Mesodermal cell (in vitro differentiated cells): ENCODE measurements around the gene NME3.

Experiments
- H3K27ac ChIP-seq: 2 replicates; pipeline ENCODE4 v1.7.0; 2013; ENCODE audit warnings: mild to moderate bottlenecking, low read depth, low read length, moderate library complexity; ENCODE audit not compliant: severe bottlenecking
- H3K36me3 ChIP-seq: 2 replicates; pipeline ENCODE4 v1.7.1; 2013; ENCODE audit warnings: mild to moderate bottlenecking, low read length, moderate library complexity; ENCODE audit not compliant: control insufficient read depth, insufficient read depth
- H3K4me1 ChIP-seq: one replicate; pipeline ENCODE4 v1.7.1; 2013; ENCODE audit warnings: mild to moderate bottlenecking, low read length; ENCODE audit not compliant: insufficient read depth, control insufficient read depth, poor library complexity, severe bottlenecking
- H3K4me3 ChIP-seq: 2 replicates; pipeline ENCODE4 v1.7.0; 2013; ENCODE audit warnings: low read length, control low read depth, mild to moderate bottlenecking; ENCODE audit not compliant: insufficient read depth, poor library complexity, severe bottlenecking; ENCODE audit errors: extremely low read depth
- H3K9me3 ChIP-seq: 2 replicates; pipeline ENCODE4 v1.7.1; 2013; ENCODE audit warnings: mild to moderate bottlenecking, low read length, moderate library complexity; ENCODE audit not compliant: control insufficient read depth
- WGBS, 2 experiments: methylation state at CpG; one replicate each; pipeline ENCODE4 v1.1.5; 2013; ENCODE audit warnings: missing lambda C conversion rate in 2 of 2; ENCODE audit not compliant: insufficient coverage in 2 of 2; 5-methylcytosine and 5-hydroxymethylcytosine counted together

NME3 gene

GRCh38 chr16:1759511-1759910, 11.8 kb downstream of the NME3 start:
- no peak overlapping the region for H3K4me3 ChIP-seq
- 94 to 97% methylated on average over 17 to 21 of the region's 21 CpGs for WGBS, 2 experiments
- H3K36me3 ChIP-seq: peaks cover 43% of the 10 kb centered on the region

GRCh38 chr16:1758923-1759322, 12.4 kb downstream of the NME3 start:
- no peak overlapping the region for H3K27ac ChIP-seq
- 97 to 98% methylated on average over 7 to 10 of the region's 18 CpGs for WGBS, 2 experiments
- no peak overlapping the region for H3K4me3 ChIP-seq
- no peaks in the 10 kb centered on the region for H3K9me3 ChIP-seq
- peaks cover 43% of the 10 kb centered on the region for H3K36me3 ChIP-seq
- H3K4me1 ChIP-seq: no peaks in the 10 kb centered on the region

More at GRCh38 chr16:1759511-1759910, 11.8 kb downstream of the NME3 start:
- H3K27ac ChIP-seq: no peak overlapping the region
- no peaks in the 10 kb centered on the region for H3K9me3 ChIP-seq
- no peaks in the 10 kb centered on the region for H3K4me1 ChIP-seq

GRCh38 chr16:1757714-1758461, 13.5 kb downstream of the NME3 start:
- no peak overlapping the region for H3K4me3 ChIP-seq
- no peaks in the 10 kb centered on the region for H3K9me3 ChIP-seq
- WGBS, 2 experiments: 94 to 95% methylated on average over 28 to 33 of the region's 37 CpGs
- peaks cover 41% of the 10 kb centered on the region for H3K36me3 ChIP-seq
- H3K4me1 ChIP-seq: no peaks in the 10 kb centered on the region
- H3K27ac ChIP-seq: no peak overlapping the region

- Histone ChIP-seq H3K4me1 (no peaks in the 10 kb centered on the region), H3K36me3 (peaks cover 53% of the 10 kb centered on the region), H3K4me3 (no peak overlapping the region), H3K9me3 (no peaks in the 10 kb centered on the region), H3K27ac (no peak overlapping the region)
- 92 to 93% methylated on average over 9 of the region's 12 CpGs for WGBS, 2 experiments
These were observed 17.1 kb downstream of the NME3 start for GRCh38 chr16:1754204-1754603.

DNA sequence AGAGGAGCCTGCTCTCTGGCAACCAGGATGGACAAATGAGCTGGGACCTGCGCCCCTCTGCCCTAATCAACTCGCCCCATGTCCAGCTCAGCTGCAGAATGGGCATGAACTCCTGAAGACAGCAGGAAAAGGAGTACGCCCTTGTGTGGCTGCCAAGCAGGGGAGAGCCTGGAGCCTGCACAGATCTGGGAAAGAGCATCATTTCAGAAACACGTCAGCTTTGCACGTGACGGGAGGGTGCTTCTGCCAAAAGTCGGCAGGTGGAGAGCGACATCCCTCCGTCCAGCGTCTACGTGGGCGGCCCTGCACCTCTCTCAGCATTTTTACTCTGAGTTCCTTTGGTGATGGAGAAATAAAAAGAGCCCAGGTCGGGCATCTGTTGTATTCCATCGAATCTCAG, 18.5 kb downstream of the NME3 start:
- no peak overlapping the region for H3K27ac ChIP-seq
- no peak overlapping the region for H3K4me3 ChIP-seq
- H3K4me1 ChIP-seq: no peaks in the 10 kb centered on the region
- 96 to 97% methylated on average over 14 of the region's 14 CpGs for WGBS, 2 experiments
- no peaks in the 10 kb centered on the region for H3K9me3 ChIP-seq
- H3K36me3 ChIP-seq: peaks cover 64% of the 10 kb centered on the region

DNA sequence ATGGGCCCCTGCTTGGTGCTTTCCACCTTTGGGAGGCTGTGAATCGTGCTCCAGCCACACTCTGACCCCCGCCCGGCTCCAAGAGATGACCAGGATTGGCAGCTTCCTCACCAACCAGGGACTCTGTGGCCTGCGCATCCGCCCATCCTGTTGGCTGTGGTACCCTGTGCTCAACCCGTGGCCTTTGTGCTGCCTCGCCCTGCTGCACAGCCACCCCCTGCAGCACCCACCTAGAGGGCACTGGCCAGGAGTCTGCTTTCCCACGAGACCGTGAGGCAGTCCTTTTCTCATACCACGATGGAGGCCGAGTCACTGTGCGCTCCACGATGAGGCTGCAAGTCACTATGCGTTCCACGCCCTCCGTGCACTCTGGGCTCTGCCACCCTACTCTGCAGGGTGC, 19.4 kb downstream of the NME3 start:
- peaks cover 3% of the 10 kb centered on the region for H3K4me1 ChIP-seq
- WGBS, 2 experiments: 96% methylated on average over 14 to 16 of the region's 16 CpGs
- H3K9me3 ChIP-seq: no peaks in the 10 kb centered on the region
- H3K27ac ChIP-seq: no peak overlapping the region
- peaks cover 73% of the 10 kb centered on the region for H3K36me3 ChIP-seq
- H3K4me3 ChIP-seq: no peak overlapping the region

GRCh38 chr16:1749152-1750117, 21.9 kb downstream of the NME3 start:
- no peak overlapping the region for H3K27ac ChIP-seq
- 97 to 98% methylated on average over 19 to 28 of the region's 29 CpGs for WGBS, 2 experiments

DNA sequence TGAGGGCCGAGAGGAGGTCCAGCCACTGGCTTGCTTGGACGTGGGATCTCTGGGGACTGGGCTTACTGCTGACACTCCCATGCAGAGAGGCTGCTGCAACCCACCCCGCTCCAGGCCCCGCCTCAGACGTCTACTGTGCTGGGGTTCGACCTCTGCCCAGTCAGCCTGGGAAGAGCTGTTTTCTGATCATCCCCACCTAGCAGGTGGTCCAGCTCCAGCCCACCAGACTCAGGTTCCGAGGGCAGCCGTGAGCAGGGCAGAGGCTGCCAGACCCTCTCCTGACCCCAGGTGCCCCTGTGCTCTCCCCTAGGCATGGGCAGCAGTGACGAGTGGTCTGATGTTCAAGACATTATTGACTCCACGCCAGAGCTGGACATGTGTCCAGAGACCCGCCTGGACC, 23.4 kb downstream of the NME3 start:
- Histone ChIP-seq H3K27ac (no peak overlapping the region), H3K4me1 (peaks cover 24% of the 10 kb centered on the region), H3K36me3 (peaks cover 83% of the 10 kb centered on the region), H3K4me3 (no peak overlapping the region), H3K9me3 (no peaks in the 10 kb centered on the region)
- WGBS, 2 experiments: 94 to 99% methylated on average over 10 to 11 of the region's 11 CpGs

More at GRCh38 chr16:1749152-1750117, 21.9 kb downstream of the NME3 start:
- peaks cover 80% of the 10 kb centered on the region for H3K36me3 ChIP-seq
- H3K4me1 ChIP-seq: peaks cover 24% of the 10 kb centered on the region
- no peaks in the 10 kb centered on the region for H3K9me3 ChIP-seq
- H3K4me3 ChIP-seq: no peak overlapping the region

DNA sequence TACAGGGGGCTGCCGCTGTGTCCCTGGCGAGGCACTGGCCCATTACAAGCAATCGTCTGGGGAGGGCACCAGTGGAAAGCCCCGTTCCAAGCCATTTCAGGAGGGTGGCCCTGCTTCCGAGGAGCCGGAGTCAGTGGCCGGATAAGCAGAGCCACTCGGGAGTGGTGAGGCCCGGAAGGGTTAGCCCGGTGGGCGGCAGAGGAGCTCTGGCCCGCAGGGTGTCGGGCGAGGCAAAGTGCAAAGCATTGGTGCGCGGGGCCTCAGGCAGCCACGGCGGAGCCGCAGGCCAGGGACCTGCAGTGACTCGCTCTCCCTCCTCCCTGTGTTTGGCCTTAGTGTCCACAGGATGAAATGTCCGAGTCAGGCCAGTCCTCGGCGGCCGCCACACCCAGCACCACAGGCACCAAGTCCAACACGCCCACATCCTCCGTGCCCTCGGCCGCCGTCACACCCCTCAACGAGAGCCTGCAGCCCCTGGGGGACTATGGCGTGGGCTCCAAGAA, 24.6 kb downstream of the NME3 start:
- Histone ChIP-seq H3K27ac (peak overlapping the region; percentile 94), H3K4me1 (peaks cover 24% of the 10 kb centered on the region), H3K4me3 (no peak overlapping the region), H3K36me3 (peaks cover 74% of the 10 kb centered on the region), H3K9me3 (no peaks in the 10 kb centered on the region)
- WGBS, 2 experiments: 96% methylated on average over 25 to 31 of the region's 31 CpGs

DNA sequence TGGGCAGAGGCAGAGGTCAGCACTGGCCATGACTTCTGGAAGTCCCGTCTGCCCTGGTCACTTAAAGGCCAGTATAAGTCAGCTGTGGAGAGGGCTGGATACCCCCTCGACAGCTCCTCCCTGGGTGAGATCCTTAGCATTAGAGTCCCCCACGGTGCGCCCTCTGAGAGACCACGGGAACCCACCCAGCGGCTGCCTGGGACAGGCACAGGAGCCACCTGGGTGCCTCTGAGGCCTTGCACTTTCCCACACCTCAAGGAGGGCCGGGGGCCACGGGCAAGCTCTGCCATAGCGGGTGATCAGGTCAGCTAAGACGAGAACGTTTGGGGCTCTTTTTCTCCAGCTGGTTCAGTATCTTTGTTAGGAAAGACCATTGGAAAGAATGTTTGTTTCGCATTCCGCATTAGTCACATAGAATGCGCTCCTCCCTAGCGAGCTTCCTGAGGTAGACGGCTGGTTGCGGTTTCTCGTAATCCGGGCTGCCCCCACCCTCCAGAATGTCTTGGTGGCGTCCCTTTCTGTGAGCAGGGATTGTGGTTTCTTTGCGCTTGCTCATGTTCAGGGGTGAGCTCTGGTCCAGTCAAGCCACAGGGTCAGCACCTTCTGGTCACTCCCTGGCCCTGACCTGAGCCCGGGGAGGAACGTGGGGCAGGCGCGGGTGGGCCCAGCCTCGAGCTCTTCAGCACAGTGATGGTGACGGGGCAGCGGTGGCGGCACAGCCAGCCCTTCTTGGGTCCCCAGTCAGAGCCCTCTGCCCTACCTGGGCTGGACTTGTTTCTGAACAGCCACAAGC, 25.2 kb downstream of the NME3 start:
- Histone ChIP-seq H3K4me3 (no peak overlapping the region), H3K27ac (peak overlapping the region; percentile 94), H3K36me3 (peaks cover 68% of the 10 kb centered on the region), H3K9me3 (no peaks in the 10 kb centered on the region), H3K4me1 (peaks cover 24% of the 10 kb centered on the region)
- 95 to 96% methylated on average over 24 to 29 of the region's 29 CpGs for WGBS, 2 experiments
